HuH-7.5 (cell line): ENCODE measurements around the gene CERS4.
"Not testable (repeated sequence)": the region's sequence is repeated elsewhere in the genome, so short reads cannot be mapped to it uniquely, and the experiment has no call there.

ENCODE experiments used
- DNase-seq: peaks from one replicate; pipeline ENCODE4 v3.0.0; 2011; ENCODE audit warnings: low spot score

The CERS4 gene

DNA sequence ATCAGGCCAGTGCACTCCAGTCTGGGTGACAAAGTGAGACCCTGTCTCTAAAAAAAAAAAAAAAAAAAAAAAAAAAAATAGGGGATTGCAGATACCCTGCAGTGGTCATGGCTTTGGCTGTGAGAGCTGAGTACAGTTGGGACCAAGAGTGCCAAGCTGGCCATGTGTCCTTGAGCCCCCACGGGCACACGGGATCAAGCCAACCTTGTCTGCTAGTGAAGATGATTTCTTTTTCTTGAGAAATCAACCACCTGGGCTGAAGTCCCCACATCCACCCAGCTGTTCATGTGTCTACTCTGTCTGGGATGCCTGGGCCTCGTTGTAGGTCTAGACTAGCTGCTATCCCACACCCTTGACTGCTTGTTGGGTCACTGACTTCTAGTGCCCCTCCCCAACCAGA, 34.0 kb downstream of the CERS4 start:
- DNase-seq, result no peak

DNA sequence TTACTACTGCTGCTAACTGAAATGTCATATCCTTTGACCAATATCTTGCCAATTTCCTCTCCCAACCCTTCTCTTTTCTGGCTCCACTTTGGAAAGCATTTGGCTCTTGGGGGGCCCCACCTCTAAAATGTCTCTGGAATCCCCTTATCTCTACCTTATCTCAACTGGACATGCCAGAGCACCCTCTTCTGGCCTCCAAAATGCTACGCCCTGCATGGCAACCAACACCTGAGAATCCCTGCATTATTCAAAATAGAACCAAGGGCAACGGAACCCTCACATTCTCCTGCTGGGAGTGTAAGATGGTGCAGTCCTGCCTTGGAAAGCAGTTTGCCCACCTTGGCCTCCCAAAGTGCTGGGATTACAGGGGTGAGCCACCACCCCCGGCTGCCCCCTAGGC, 35.3 kb downstream of the CERS4 start:
- DNase-seq, result no peak

DNA sequence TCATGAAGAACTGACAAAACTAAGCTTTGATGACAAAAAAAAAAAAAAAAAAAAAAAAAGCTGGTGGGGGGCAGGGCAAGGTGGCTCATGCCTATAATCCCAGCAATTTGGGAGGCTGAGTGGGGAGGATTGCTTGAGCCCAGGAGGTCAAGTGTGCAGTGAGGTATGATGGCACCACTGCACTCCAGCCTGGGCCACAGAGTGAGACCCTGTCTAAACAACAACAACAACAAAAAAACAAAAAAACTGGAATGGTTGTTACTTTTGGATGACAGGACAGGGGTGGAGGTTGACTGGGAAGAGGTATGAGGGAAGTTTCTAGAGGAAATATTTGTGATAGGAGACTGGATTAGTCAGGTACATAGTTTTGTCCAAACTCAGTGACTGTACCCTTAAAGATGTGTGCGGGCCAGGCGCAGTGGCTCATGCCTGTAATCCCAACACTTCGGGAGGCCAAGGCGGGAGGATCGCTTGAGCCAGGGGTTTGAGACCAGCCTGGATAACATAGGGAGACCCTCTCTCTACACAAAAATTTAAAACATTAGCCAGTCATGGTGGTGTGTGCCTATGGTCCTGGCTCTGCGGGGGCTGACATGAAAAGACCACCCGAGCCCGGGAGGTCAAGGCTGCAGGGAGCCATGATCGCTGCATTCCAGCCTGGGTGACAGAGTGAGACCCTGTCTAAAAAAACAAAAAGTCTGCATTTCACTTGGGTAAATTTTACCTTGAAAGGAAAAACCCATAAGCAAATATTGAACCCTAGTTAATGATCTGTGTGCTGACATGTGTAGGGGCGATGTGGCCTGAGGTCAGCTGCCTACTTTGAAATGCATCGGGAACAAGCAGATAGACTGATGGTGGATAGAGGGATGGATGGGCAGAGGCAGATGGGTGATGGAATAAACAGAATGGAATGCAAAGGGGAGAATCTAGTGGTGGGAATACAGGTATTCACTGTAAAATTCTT, 37.0 kb downstream of the CERS4 start:
- peak; percentile 74 for DNase-seq

DNA sequence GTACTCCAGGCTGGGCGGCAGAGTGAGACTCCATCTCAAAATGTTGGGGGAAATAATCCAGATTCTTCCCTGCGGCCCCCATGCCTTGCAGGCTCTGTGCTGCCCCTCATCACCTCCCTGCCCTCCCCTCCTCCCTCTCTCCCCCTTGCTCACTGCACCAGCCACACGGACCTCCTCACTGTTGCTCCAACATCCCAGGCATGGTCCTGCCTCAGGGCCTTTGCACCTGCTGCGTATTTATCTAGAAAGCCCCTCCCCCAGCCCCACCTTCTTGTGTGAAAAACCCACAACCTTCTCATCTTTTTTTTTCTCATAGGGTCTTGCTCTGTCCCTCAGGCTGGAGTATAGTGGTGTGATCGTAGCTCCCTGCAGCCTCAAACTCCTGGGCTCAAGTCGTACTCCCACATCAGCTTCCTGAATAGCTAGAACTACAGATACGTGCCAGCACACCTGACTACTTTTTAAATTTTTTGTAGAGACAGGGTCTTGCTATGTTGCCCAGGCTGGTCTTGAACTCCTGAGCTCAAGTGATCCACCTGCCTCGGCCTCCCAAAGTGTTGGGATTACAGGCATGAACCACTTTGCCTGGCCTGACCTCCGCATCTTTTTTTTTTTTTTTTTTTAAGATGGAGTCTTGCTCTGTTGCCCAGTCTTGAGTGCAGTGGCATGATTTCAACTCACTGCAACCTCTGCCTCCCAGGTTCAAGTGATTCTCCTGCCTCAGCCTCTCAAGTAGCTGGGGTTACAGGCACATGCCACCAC, 38.1 kb downstream of the CERS4 start:
- DNase-seq, result not testable (repeated sequence)

DNA sequence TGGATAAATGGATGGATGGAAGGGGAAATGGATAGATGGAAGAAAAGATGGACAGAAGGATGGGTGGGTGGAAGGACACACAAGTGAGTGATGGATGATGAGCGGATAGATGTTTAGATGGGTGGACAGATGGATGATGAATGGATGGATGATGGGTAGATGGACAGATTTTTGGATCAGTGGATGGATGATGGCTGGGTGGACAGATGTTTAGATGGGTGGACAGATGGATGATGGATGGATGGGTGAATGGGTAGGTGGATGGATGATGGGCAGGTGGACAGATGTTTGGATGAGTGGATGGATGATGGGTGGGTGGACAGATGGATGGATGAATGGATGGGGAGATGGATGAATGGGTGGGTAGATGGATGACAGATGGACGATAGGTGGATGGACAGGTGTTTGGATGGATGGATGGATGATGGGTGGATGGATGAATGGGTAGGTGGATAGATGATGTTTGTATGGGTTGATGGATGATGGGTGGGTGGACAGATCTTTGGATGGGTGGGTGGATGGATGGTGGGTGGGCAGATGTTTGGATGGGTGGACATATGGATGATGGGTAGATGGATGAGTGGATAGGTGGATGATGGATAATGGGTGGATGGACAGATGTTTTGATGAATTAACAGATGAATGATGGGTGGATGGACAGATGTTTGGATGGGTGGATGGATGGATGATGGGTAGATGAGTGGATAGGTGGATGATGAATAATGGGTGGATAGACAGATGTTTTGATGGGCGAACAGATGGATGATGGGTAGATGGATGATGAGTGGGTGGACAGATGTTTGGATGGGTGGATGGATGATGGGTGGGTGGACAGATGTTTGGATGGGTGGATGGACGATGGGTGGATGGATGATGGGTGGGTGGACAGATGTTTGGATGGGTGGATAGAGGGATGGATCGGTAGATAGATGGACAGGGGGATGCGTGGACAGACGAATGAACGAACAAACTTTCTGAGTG, 39.5 kb downstream of the CERS4 start:
- no peak for DNase-seq

DNA sequence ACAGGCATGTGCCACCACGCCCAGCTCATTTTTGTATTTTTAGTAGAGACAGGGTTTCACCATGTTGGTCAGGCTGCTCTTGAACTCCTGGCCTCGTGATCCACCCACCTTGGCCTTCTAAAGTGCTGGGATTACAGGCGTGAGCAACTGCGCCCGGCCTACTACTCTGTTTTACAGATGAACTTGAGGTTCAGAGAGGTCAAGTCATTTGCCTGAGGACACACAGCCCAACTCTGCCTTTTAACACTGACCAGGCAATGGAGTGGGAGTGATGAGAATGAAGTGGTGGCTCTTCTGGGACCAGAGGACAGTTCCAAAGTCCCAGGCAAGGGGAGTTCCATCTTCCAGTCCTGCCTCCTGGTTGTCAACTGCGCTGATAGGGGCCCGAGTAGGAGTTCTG, 41.4 kb downstream of the CERS4 start:
- no peak for DNase-seq

DNA sequence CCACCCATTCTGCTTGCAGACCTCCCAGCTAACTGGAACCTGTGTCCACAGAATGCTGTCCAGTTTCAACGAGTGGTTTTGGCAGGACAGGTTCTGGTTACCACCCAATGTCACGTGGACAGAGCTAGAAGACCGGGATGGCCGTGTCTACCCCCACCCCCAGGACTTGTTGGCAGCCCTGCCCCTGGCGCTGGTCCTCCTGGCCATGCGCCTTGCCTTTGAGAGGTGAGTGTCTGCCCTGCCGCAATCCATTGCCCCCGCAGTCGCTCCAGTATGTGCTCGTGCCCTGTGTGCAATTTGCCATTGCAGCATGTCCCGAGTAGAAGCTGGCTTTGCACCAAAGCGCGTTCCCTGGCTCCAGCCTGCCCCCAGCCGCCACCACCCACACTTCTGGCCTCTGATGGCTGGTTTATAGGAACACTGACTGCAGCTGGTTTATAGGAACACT, 41.9 kb downstream of the CERS4 start:
- DNase-seq, result no peak

DNA sequence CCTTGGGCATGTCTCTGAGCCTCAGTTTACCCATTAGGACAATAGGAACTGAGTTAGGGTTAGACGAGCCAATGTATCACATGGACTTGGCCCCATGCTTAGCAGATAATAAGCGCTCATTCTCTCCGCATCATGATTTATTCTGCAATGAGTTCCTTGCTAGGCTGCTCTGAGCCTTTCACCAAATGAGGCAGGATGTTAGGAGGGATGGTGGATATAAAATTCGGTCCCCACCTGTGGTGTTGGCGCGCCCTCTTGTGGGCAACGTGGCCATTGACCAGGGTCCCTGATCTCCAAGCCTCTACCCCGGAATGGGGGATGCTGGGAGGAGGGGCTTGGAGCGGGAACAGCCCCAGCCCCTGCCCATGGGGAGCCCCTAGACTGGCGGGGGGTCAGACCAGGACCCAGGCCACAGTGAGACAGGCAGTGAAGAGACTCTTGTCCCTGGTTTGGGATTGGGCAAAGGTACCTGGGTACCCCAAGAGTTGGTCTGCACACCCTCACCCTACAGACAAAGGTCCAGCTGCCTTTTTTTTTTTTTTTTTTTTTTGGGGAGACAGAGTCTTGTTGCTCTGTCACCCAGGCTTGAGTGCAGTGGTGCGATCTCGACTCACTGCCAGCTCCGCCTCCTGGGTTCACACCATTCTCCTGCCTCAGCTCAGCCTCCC, 43.9 kb downstream of the CERS4 start:
- peak; percentile 93 for DNase-seq

DNA sequence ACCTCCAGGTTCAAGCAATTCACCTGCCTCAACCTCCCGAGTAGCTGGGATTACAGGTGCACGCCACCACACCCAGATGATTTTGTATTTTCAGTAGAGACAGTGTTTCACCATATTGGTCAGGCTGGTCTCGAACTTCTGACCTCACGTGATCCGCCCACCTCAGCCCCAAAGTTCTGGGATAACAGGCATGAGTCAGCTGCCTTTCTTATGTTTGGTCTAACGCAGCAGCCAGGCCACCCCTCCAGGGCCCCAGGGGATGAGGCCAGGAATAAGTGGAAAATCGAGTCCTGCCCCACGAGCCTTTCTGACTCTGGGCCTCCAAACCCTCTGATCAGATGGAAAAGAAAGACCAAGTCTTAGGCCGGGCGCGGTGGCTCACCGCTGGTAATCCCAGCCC, 44.5 kb downstream of the CERS4 start:
- DNase-seq, result no peak

DNA sequence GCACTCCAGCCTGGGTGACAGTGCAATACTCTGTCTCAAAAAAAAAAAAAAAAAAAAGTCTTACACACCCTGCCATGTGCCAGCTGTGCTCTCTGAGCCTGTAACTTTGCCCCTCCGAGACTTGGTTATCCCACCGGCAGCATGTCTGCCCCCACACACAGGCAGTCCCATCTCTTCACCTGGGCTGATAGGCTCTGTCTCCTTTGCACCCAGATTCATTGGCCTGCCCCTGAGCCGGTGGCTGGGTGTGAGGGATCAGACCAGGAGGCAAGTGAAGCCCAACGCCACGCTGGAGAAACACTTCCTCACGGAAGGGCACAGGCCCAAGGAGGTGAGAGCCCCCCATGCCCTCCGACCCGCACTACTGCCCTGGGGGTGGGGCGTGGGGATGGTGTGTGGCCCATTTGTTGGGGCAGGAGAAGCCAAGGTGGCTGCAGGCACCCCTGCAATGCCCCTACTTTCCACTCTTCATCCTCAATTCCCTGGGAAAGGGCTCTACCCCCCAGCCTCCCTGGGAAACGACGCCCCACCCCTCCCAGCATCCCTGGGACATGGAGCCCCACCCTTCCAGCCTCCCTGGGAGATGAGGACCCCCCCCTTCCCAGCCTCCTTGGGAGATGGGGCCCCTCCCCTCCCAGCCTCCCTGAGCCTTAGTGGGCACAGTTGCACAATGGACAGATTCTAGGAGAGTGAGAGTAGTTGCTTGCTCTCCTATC, 45.3 kb downstream of the CERS4 start:
- DNase-seq, result no peak

DNA sequence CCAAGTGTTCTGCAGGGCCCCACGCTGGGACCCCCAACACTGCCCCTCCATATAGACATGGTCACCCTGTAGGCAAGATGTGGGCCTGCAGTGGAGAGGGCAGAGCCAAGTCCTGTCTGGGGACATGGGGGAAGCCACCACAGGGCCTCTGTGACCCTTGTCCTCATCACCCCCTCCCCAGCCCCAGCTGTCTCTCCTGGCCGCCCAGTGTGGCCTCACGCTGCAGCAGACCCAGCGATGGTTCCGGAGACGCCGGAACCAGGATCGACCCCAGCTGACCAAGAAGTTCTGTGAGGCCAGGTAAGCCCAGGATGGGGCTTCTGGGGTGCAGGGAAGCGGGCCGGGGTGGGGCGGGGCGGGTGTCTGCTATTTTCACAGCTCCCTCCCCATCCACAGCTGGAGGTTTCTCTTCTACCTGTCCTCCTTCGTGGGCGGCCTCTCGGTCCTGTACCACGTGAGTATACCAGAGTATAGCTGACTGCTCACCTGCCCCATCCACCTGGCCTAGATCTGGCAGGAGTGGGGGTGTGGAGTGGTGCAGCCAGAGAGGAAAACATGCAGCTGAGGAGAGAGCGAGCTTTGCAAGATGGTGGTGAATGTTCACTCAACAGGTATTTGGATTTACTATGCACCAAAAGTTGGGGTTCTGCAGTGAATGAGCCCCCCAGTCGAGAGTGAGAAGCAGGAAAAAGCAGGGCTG, 46.4 kb downstream of the CERS4 start:
- no peak for DNase-seq

DNA sequence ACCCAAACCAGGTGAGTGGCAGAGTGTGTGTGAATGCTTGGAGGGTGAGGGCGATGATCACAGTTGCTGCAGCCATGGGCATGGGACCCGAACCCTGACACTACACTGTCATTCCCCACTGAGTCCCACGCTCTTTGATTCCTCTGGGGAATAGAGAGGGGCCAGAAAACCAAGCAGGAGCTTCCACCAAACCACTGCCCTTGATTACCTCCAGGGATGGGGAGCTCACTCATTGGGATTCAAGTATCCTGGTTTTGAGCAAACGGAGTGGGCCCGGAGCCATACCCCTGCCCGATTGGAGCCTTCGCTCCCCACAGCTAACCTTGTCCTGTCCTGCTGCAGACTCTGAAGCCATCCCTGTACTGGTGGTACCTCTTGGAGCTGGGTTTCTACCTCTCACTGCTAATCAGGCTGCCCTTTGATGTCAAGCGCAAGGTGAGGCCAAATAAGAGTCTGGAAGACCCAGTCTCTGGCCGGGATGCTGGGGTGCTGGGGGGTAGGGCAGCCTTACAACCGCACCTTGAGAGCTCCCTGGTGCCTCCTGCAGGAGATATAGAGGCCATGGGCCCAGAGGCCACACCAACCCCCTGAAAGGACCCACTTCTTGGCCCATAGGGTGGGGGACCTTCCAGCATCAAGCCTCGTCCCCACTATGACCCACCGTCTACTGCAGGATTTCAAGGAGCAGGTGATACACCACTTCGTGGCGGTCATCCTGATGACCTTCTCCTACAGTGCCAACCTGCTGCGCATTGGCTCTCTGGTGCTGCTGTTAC, 47.3 kb downstream of the CERS4 start:
- no peak for DNase-seq

DNA sequence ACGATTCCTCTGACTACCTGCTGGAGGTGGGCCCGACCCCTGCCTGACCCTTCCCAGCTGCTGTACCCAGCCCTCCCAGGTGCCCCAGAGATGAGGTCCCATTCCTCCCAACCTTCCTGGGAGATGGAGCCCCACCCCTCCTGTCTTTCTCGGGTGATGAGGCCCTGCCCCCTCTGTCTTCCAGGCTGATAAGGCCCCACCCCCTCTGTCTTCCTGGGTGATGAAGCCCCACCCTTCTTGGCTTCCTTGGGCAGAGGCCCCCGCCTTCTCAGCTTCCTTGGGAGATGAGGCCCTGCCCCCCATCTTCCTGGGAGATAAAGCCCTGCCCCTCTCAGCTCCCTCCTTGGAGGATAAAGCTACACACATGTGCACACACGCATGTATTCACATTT, 47.9 kb downstream of the CERS4 start:
- DNase-seq, result no peak

DNA sequence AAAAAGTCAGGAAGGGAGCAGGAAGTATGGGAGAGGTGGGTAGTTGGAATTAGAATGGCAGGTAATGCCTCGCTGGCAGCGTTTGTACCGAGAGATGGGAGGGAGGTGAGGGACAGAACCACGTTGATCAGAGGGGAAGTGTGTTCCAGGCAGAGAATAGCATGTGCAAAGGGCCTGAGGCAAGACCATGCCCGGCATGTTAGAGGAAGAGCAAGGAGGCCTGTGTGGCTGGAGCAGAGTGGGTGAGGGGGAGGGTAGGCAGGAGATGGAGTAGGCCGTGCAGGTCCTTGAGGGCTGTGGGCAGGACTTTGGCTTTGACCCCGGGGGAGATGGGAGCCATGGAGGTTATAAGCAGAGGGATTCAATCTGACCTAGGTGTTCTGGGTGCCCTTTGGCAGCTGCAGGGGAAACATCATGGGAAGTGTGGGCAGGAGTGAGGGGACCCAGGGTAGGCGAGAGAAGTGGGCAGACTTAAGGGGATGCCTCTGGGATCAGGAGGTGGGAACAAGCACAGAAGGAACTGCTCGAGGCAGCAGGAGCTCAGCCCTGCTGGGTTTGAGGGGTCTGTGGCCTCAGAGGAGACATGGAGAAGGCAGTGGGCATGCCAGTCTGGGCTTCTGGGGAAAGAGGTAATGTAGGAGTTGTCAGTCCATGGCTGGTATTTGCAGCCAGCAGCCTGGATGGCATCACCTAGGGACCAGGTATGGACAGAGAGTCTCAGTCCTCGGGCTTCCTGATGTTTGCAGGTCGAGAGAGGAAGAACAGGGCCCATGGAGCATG, 50.2 kb downstream of the CERS4 start:
- no peak for DNase-seq

DNA sequence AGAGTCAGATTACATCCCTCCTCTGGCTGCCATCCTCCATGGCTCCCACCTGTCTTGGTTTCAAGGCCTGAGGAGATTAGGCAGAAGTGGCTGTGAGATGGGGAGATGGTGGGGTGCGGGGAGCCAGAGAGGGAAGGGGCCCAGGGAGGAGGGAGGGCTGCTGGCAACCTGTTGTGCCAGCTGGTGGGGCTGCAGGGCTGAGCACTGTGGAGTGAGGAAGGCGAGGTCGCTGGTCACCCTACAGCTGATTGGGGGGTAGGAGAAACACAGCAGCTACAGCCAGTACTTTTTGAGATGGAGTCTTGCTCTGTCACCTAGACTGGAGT, 50.7 kb downstream of the CERS4 start:
- DNase-seq, result no peak

DNA sequence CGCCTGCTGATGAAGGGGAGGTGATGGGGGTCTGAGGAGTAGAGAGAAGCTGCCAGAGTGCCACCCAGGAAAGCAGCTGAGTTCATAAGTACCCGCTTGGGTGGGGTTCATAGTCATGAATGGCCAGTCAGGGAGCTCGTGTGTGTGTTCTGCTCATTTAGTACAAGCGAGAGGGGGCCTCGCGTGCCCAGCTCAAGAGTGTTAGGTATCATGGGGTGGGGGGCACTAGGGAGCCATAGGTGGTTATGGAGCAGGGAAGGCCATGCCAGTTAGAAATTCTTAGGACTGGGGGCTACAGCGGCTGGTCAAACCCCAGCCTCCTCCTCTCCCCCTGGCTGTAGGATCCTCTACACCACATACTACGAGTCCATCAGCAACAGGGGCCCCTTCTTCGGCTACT, 52.2 kb downstream of the CERS4 start:
- DNase-seq, result no peak

DNA sequence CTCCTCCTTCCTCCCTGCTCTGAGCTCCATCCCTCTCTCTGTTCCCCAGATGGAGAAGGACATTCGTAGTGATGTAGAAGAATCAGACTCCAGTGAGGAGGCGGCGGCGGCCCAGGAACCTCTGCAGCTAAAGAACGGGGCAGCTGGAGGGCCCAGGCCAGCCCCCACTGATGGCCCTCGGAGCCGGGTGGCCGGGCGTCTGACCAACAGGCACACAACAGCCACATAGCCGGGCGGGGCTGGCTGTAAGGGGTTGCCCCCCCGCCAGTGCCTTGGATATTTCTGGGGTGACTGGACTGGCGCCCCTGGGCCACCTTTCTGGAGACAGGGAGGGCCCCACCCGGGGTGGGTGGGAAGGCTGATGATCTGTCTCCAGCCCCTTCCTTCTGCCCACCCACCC, 52.7 kb downstream of the CERS4 start:
- no peak for DNase-seq

DNA sequence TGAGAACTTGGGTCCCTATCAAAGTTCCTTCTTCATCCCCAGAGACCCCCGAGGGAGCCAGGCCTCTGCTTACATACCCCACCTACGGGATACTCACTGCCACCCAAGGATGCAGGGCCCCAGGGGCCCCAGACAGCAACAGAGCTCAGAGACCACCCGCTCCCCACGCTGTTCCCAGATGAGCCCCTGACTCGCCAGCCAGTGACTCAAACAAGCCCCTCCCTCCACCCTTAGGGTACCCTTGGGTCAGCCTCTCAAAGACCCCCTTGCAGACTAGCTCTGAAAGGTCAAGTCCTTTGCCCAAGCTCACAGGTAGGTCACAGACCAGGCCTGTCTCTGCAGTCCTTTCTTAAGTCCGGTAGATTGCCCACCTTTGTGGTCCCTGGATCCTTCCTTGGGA, 53.3 kb downstream of the CERS4 start:
- no peak for DNase-seq

DNA sequence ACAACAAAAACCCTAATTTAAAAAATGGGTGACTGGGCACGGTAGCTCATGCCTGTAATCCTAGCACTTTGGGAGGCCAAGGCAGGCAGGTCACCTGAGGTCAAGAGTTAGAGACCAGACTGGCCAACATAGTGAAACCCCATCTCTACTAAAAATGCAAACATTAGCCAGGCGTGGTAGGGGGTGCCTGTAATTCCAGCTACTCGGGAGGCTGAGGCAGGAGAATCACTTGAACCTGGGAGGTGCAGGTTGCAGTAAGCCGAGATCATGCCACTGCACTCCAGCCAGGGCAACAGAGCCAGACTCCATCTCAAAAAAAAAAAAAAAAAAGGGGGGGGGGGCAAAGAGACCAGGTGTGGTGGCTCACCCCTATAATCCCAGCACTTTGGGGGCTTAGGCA, 55.1 kb downstream of the CERS4 start:
- DNase-seq, result not testable (repeated sequence)
